Thoracic aorta (tissue), 2 donors: ENCODE data around the gene CAMK2A. TPM values are rescaled to one million over a fixed set of nuclear protein-coding genes. Genes with fewer than 3 reads are reported as not detected.

Source experiments
- ATAC-seq: fragments of 150-250 bp; one replicate; pipeline ENCODE4 v1.8.0; 2017; ENCODE audit warnings: low read depth; ENCODE audit not compliant: insufficient number of reproducible peaks, low FRiP score
- DNase-seq: peaks from one replicate; pipeline ENCODE4 v3.0.0-alpha.2; 2020; ENCODE audit warnings: low spot score
- H3K27ac ChIP-seq, 2 donors: fragments of 200-600 bp; sonication (generic); 1 replicate in 1 of 2; 2 replicates in 1 of 2; pipeline ENCODE4 v1.5.1; 2016; ENCODE audit warnings: mild to moderate bottlenecking in 2 of 2, moderate library complexity in 2 of 2
- H3K27me3 ChIP-seq: fragments of 200-600 bp; sonication (generic); replicated peaks from 2 replicates; pipeline ENCODE4 v1.6.0; 2016; ENCODE audit warnings: mild to moderate bottlenecking; ENCODE audit not compliant: insufficient read depth
- H3K36me3 ChIP-seq: fragments of 200-600 bp; sonication (generic); one replicate; pipeline ENCODE4 v1.5.1; 2016
- H3K4me1 ChIP-seq, 2 donors: fragments of 200-600 bp; sonication (generic); 1 replicate in 1 of 2; 2 replicates in 1 of 2; pipeline versions ENCODE4 v1.5.1 to v1.6.0; 2016; ENCODE audit warnings: low read depth in 2 of 2, mild to moderate bottlenecking in 1 of 2; ENCODE audit not compliant: control insufficient read depth in 1 of 2
- H3K4me3 ChIP-seq: fragments of 200-600 bp; sonication (generic); 2 replicates; pipeline ENCODE4 v1.5.1; 2016; ENCODE audit warnings: mild to moderate bottlenecking
- H3K9me3 ChIP-seq: fragments of 200-600 bp; sonication (generic); 2 replicates; pipeline ENCODE4 v1.5.1; 2016
- CTCF ChIP-seq: fragments of 200-600 bp; sonication (generic); IDR thresholded peaks from one replicate; pipeline ENCODE4 v1.5.1; 2019; ENCODE audit warnings: antibody characterized with exemption
- total RNA-seq, 2 donors: library from RNA; depleted of rRNA; stranded (reverse); fragments of >200 nt; gene quantifications; one replicate each; pipeline versions ENCODE4 v1.1.0 to v1.2.3, GENCODE V29; 2016

The CAMK2A gene
- total RNA-seq, 2 donors from 2014 or later, result 0.35 TPM; not detected in 1

GRCh38 chr5:150264667-150265603 is 24.6 kb downstream of the CAMK2A start:
- no peak for DNase-seq
- H3K4me1 ChIP-seq, result peaks cover 0 to 6% of the 10 kb centered on the region in 2 donors
- no peaks in the 10 kb centered on the region for H3K9me3 ChIP-seq
- no peaks in the 10 kb centered on the region for H3K27me3 ChIP-seq
- no peak for ATAC-seq
- H3K4me3 ChIP-seq, result no peak overlapping the region
- no peaks in the 10 kb centered on the region for H3K36me3 ChIP-seq
- H3K27ac ChIP-seq, result no peak overlapping the region
- no peak for TF ChIP-seq CTCF

DNA sequence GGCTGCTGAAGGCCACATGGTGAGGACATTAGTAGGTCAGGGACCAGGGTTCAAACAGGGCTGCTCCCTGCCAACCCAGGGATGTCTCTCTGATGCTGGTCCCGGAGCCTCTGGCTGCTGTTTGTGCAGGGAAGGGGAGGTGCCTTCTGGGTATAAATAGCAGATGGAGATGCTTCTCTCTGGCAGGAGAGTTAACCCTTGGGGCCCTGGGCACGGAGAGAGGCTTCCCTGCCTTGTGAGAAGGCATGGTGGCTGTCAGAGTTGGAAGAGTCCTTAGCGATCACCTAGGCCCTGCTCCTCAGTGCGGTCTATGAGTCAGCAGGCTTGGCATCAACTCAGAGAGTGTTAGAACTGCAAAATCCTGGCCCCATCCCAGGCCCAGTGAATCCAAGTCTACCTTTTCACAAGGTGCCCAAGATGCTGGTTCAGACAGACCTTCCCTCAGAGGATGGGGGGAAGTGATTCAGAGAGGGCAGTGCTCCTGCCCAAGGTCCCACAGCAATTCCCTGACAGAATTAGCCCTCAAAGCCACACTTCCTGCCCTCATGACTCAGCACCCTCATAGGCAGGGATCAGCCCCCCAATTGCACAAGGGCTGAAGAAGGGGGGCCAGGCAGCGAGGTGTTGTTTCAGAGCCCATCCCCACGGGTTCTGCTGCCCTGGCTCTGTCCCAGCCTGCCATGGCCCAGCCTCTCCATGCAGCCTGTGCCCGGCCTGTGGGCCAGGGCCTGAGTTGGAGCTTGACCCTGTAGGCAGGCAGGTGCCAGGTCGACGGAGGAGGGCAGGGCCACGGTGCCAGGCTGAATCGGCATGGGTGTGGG is 25.6 kb downstream of the CAMK2A start:
- Histone ChIP-seq H3K4me1 (peaks cover 0 to 6% of the 10 kb centered on the region in 2 donors), H3K9me3 (no peaks in the 10 kb centered on the region), H3K27me3 (no peaks in the 10 kb centered on the region), H3K36me3 (no peaks in the 10 kb centered on the region), H3K4me3 (no peak overlapping the region), H3K27ac (no peak overlapping the region)
- no peak for DNase-seq
- no peak for TF ChIP-seq CTCF
- no peak for ATAC-seq

- H3K9me3 ChIP-seq, result no peaks in the 10 kb centered on the region
- H3K27ac ChIP-seq, result no peak overlapping the region
- no peaks in the 10 kb centered on the region for H3K36me3 ChIP-seq
- ATAC-seq (no peak), DNase-seq (no peak)
- H3K4me3 ChIP-seq, result no peak overlapping the region
- H3K27me3 ChIP-seq, result no peaks in the 10 kb centered on the region
- peaks cover 0 to 6% of the 10 kb centered on the region in 2 donors for H3K4me1 ChIP-seq
- no peak for TF ChIP-seq CTCF
Observed at GRCh38 chr5:150263375-150263775, 26.2 kb downstream of the CAMK2A start.

GRCh38 chr5:150262502-150262901 is 27.1 kb downstream of the CAMK2A start:
- no peak for TF ChIP-seq CTCF
- no peaks in the 10 kb centered on the region for H3K27me3 ChIP-seq
- no peak overlapping the region for H3K27ac ChIP-seq
- no peak overlapping the region for H3K4me3 ChIP-seq
- H3K36me3 ChIP-seq, result no peaks in the 10 kb centered on the region
- DNase-seq (no peak), ATAC-seq (no peak)
- H3K4me1 ChIP-seq, result peaks cover 0 to 6% of the 10 kb centered on the region in 2 donors
- H3K9me3 ChIP-seq, result no peaks in the 10 kb centered on the region

GRCh38 chr5:150261231-150261630 is 28.3 kb downstream of the CAMK2A start:
- ATAC-seq (no peak), DNase-seq (no peak)
- Histone ChIP-seq H3K4me1 (peaks cover 0 to 6% of the 10 kb centered on the region in 2 donors), H3K9me3 (no peaks in the 10 kb centered on the region), H3K36me3 (no peaks in the 10 kb centered on the region), H3K27ac (no peak overlapping the region), H3K27me3 (no peaks in the 10 kb centered on the region), H3K4me3 (no peak overlapping the region)
- TF ChIP-seq CTCF, result no peak
